Keratinocyte (primary cell): ENCODE results near the gene GLB1L2. TPM values are rescaled to one million over a fixed set of nuclear protein-coding genes. Genes with fewer than 3 reads are reported as not detected.

Source experiments
- DNase-seq: peaks from one replicate; pipeline ENCODE4 v3.0.0-alpha.2; 2011; ENCODE audit warnings: low read depth, missing footprints, low spot score
- FAIRE-seq: peaks from 2 replicates; lab custom pipeline; 2011; peaks lifted over from hg19 to GRCh38; lab: Jason Lieb, UNC
- H2AFZ ChIP-seq: 2 replicates; pipeline ENCODE4 v1.6.0; 2012; ENCODE audit warnings: low read length, control low read depth, inconsistent platforms; ENCODE audit not compliant: control insufficient read depth
- H3K27ac ChIP-seq: 2 replicates; pipeline ENCODE4 v1.5.1; 2011; ENCODE audit warnings: low read length; ENCODE audit not compliant: control insufficient read depth, insufficient read depth
- H3K27me3 ChIP-seq: 3 replicates; pipeline ENCODE4 v1.6.0; 2011; ENCODE audit warnings: low read length; ENCODE audit not compliant: control insufficient read depth, insufficient read depth; ENCODE audit errors: extremely low read depth
- H3K36me3 ChIP-seq, 2 experiments: 2 replicates in 1 of 2; 3 replicates in 1 of 2; pipeline ENCODE4 v1.5.1; 2011; ENCODE audit warnings: low read length in 2 of 2, mild to moderate bottlenecking in 1 of 2; ENCODE audit not compliant: control insufficient read depth in 2 of 2, insufficient read depth in 2 of 2; ENCODE audit errors: extremely low read depth in 1 of 2
- H3K4me1 ChIP-seq: 3 replicates; pipeline ENCODE4 v1.5.1; 2011; ENCODE audit warnings: low read length; ENCODE audit not compliant: control insufficient read depth, insufficient read depth; ENCODE audit errors: extremely low read depth
- H3K4me2 ChIP-seq: 3 replicates; pipeline ENCODE4 v1.6.0; 2011; ENCODE audit warnings: low read depth, low read length; ENCODE audit not compliant: control insufficient read depth, insufficient read depth; ENCODE audit errors: extremely low read depth
- H3K4me3 ChIP-seq, 3 experiments: fragments of 200-600 bp in 1 of 3; sonication (generic) in 1 of 3; 2 replicates in 2 of 3; 3 replicates in 1 of 3; pipeline ENCODE4 v1.5.1; 2011 to 2016; ENCODE audit warnings: low read length in 3 of 3, mild to moderate bottlenecking in 3 of 3, control low read depth in 2 of 3, inconsistent platforms in 1 of 3, low read depth in 1 of 3, mixed read lengths in 1 of 3, mixed run types in 1 of 3, moderate library complexity in 1 of 3; ENCODE audit not compliant: control insufficient read depth in 2 of 3, insufficient read depth in 2 of 3; ENCODE audit errors: extremely low read depth in 1 of 3
- H3K79me2 ChIP-seq: 2 replicates; pipeline ENCODE4 v1.6.0; 2012; ENCODE audit warnings: low read length; ENCODE audit not compliant: control insufficient read depth, insufficient read depth
- H3K9ac ChIP-seq: 3 replicates; pipeline ENCODE4 v1.6.0; 2011; ENCODE audit warnings: low read length; ENCODE audit not compliant: control insufficient read depth, insufficient read depth; ENCODE audit errors: extremely low read depth
- H3K9me1 ChIP-seq: 3 replicates; pipeline ENCODE4 v1.6.0; 2011; ENCODE audit warnings: low read length; ENCODE audit not compliant: control insufficient read depth, insufficient read depth; ENCODE audit errors: extremely low read depth
- H3K9me3 ChIP-seq: 2 replicates; pipeline ENCODE4 v1.5.1; 2012; ENCODE audit warnings: low read depth, low read length; ENCODE audit not compliant: control insufficient read depth
- H4K20me1 ChIP-seq: 3 replicates; pipeline ENCODE4 v1.6.0; 2011; ENCODE audit warnings: low read length; ENCODE audit not compliant: control insufficient read depth, insufficient read depth; ENCODE audit errors: extremely low read depth
- EZH2 ChIP-seq: IDR thresholded peaks from one replicate; pipeline ENCODE4 v1.6.1; 2012; ENCODE audit warnings: inconsistent platforms, mild to moderate bottlenecking, low read length, moderate library complexity
- dilution Hi-C: fragments of 300-500 bp; cut with MboI; formaldehyde crosslinking; loops from one replicate; pipeline ENCODE4 v1.7.0; 2020; ENCODE audit warnings: low sequenced_read_pairs; ENCODE audit not compliant: extremely low pct_ligation_motif_present
- polyA plus RNA-seq, 5 experiments: library from polyadenylated mRNA; depleted of rRNA in 3 of 5; stranded (reverse) in 3 of 5; stranded (forward) in 1 of 5; unstranded in 1 of 5; fragments of >200 nt; gene quantifications; 1 replicate in 1 of 5; 2 replicates in 3 of 5; 3 replicates in 1 of 5; pipeline versions ENCODE4 v1.2.1 to v1.2.3, GENCODE V29; 2011 to 2012; ENCODE audit warnings: missing spikeins in 2 of 5, low read depth in 1 of 5, low replicate concordance in 1 of 5
- TF ChIP-seq, protein P1 (sequence below), 3 experiments: IDR thresholded peaks in 1 of 3; conservative IDR thresholded peaks in 1 of 3; optimal IDR thresholded peaks in 1 of 3; 2 replicates in 2 of 3; 3 replicates in 1 of 3; pipeline versions ENCODE3 to v1.5.1; 2011; ENCODE audit warnings: low read length in 3 of 3, mild to moderate bottlenecking in 3 of 3, moderate library complexity in 2 of 3, control low read depth in 1 of 3, inconsistent platforms in 1 of 3; ENCODE audit not compliant: insufficient read depth in 2 of 3; ENCODE audit errors: extremely low read depth in 1 of 3

Gene GLB1L2
- polyA plus RNA-seq, 1 donor (not counting 4 experiments of a cell fraction or from before 2014, with no cell fraction given): 4.3 TPM

DNA sequence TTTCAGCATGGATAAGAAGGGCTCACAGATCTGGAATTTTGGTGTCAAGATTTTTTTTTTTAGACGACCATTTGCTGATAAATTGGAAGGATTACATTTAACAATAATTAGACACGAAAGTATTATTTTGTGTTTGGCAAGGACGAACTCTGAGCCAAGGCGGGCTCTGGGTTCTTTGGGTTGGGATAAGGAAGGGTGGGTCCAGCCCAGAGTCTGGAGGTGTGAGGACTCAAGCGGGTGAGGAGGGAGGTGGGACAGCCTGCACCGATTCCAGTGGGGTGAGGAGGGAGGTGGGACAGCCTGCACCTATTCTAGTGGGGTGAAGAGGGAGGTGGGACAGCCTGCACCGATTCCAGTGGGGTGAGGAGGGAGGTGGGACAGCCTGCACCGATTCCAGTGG, 76.1 kb downstream of the GLB1L2 start:
- no peak overlapping the region for H3K27ac ChIP-seq
- TF ChIP-seq, protein P1, sequence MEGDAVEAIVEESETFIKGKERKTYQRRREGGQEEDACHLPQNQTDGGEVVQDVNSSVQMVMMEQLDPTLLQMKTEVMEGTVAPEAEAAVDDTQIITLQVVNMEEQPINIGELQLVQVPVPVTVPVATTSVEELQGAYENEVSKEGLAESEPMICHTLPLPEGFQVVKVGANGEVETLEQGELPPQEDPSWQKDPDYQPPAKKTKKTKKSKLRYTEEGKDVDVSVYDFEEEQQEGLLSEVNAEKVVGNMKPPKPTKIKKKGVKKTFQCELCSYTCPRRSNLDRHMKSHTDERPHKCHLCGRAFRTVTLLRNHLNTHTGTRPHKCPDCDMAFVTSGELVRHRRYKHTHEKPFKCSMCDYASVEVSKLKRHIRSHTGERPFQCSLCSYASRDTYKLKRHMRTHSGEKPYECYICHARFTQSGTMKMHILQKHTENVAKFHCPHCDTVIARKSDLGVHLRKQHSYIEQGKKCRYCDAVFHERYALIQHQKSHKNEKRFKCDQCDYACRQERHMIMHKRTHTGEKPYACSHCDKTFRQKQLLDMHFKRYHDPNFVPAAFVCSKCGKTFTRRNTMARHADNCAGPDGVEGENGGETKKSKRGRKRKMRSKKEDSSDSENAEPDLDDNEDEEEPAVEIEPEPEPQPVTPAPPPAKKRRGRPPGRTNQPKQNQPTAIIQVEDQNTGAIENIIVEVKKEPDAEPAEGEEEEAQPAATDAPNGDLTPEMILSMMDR (optimal IDR thresholded peaks at IDR 0.05 in 1 of 3, IDR thresholded peaks at IDR 0.05 in 1 of 3, conservative IDR thresholded peaks at IDR 0.05 in 1 of 3; ENCODE audit: extremely low read depth in 1 of 3, insufficient read depth in 2 of 3, low read length in 3 of 3): no peak
- no peak for TF ChIP-seq EZH2
- peaks cover 40% of the 10 kb centered on the region for H3K27me3 ChIP-seq
- no peak for FAIRE-seq
- H3K9me1 ChIP-seq: no peaks in the 10 kb centered on the region
- no peak overlapping the region for H3K4me2 ChIP-seq
- DNase-seq: no peak
- no peak overlapping the region for H2AFZ ChIP-seq
- no peaks in the 10 kb centered on the region for H3K36me3 ChIP-seq
- H3K4me3 ChIP-seq: no peak overlapping the region
- dilution Hi-C loops: no loop called here
- no peaks in the 10 kb centered on the region for H3K9me3 ChIP-seq
- H3K9ac ChIP-seq: no peak overlapping the region
- H4K20me1 ChIP-seq: no peaks in the 10 kb centered on the region
- H3K79me2 ChIP-seq: no peaks in the 10 kb centered on the region
- peaks cover 9% of the 10 kb centered on the region for H3K4me1 ChIP-seq

DNA sequence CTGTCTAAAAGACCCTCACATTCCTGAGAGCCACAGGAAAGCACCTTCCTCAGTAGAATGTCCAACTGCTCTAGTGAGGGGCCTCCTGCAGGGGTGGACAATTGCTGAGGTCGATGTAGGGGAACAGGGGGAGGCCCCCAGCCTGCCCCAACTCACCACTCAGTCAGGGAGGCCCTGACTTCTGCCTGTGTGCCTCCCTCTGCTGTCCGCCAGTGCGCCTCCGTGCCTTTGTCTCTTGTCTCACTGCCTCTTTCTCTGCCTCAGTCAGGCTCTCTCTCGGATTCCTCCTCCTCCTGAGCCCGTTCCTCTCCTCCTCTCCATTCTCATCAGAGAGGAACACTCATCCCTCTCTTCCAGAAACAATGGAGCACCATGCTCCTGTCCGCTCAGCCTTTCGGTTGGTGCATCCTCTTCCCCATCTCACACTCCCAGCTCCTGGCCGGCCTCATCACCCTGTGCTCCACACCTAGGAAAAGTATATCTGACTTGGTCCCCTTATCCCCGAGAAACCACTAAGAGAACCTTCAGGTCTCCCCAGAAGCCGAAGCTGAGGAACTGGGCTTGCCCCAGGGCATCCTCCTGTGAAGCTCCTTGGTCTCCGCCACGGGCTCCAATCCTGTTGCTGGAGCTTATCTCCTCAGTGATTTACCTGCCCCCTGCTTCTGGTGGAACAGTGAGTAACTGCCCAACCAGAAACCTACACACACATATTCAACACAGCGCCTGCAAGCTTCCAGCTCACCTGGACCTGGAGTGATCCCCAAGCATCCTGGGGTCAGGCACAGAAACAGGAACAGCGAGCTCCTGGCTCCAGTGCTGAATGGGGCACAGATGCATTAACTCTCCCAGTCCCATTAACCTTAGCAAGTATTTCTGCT, 78.0 kb downstream of the GLB1L2 start:
- FAIRE-seq: no peak
- Histone ChIP-seq H3K27me3 (peaks cover 58% of the 10 kb centered on the region), H3K9me1 (no peaks in the 10 kb centered on the region)

More for the DNA sequence above, 78.0 kb downstream of the GLB1L2 start:
- no peak for DNase-seq
- no peak overlapping the region for H3K27ac ChIP-seq
- peaks cover 9% of the 10 kb centered on the region for H3K4me1 ChIP-seq
- TF ChIP-seq, protein P1 (optimal IDR thresholded peaks at IDR 0.05 in 1 of 3, IDR thresholded peaks at IDR 0.05 in 1 of 3, conservative IDR thresholded peaks at IDR 0.05 in 1 of 3; ENCODE audit: extremely low read depth in 1 of 3, insufficient read depth in 2 of 3, low read length in 3 of 3): no peak
- TF ChIP-seq EZH2: no peak
- no peak overlapping the region for H3K4me3 ChIP-seq
- no peak overlapping the region for H2AFZ ChIP-seq
- H3K9ac ChIP-seq: no peak overlapping the region
- H3K36me3 ChIP-seq: no peaks in the 10 kb centered on the region
- no peaks in the 10 kb centered on the region for H3K79me2 ChIP-seq
- H4K20me1 ChIP-seq: no peaks in the 10 kb centered on the region
- H3K4me2 ChIP-seq: no peak overlapping the region
- H3K9me3 ChIP-seq: no peaks in the 10 kb centered on the region
- dilution Hi-C loops: no loop called here
